Measurements from ENCODE around the gene ARHGAP8.
A peak's percentile ranks its signal among the peaks of the same experiment; 100 is the strongest.

The ARHGAP8 gene

GRCh38 chr22:44865193-44866057 is 113.0 kb downstream of the ARHGAP8 start:
- DNase-seq = no peak

GRCh38 chr22:44869196-44869595 is 116.8 kb downstream of the ARHGAP8 start:
- DNase-seq = no peak

- DNase-seq = peak; percentile 9
Observed at GRCh38 chr22:44870021-44870420, 117.6 kb downstream of the ARHGAP8 start.

GRCh38 chr22:44871782-44872181 is 119.4 kb downstream of the ARHGAP8 start:
- DNase-seq = no peak

GRCh38 chr22:44876921-44877320 is 124.5 kb downstream of the ARHGAP8 start:
- no peak for DNase-seq

GRCh38 chr22:44878483-44879300 is 126.3 kb downstream of the ARHGAP8 start:
- no peak for DNase-seq

GRCh38 chr22:44879301-44879680 is 126.9 kb downstream of the ARHGAP8 start:
- no peak for DNase-seq

- no peak for DNase-seq
Observed at GRCh38 chr22:44880610-44881290, 128.4 kb downstream of the ARHGAP8 start.

- DNase-seq = no peak
Observed at GRCh38 chr22:44881624-44882023, 129.2 kb downstream of the ARHGAP8 start.

GRCh38 chr22:44882226-44882905 is 130.0 kb downstream of the ARHGAP8 start:
- no peak for DNase-seq

- no peak for DNase-seq
Observed at GRCh38 chr22:44883011-44883421, 130.6 kb downstream of the ARHGAP8 start.

- no peak for DNase-seq
Observed at GRCh38 chr22:44884562-44884961, 132.2 kb downstream of the ARHGAP8 start.

GRCh38 chr22:44884968-44885805 is 132.8 kb downstream of the ARHGAP8 start:
- DNase-seq = no peak

- no peak for DNase-seq
Observed at GRCh38 chr22:44885806-44886360, 133.5 kb downstream of the ARHGAP8 start.

GRCh38 chr22:44887941-44888366 is 135.6 kb downstream of the ARHGAP8 start:
- DNase-seq = no peak

GRCh38 chr22:44888491-44889254 is 136.3 kb downstream of the ARHGAP8 start:
- DNase-seq = no peak

- DNase-seq = no peak
Observed at GRCh38 chr22:44889255-44889878, 137.0 kb downstream of the ARHGAP8 start.

- DNase-seq = no peak
Observed at GRCh38 chr22:44890416-44891292, 138.3 kb downstream of the ARHGAP8 start.

GRCh38 chr22:44891293-44891747 is 138.9 kb downstream of the ARHGAP8 start:
- DNase-seq = no peak
